Measurements from ENCODE around the gene NT5E.
A peak's percentile ranks its signal among the peaks of the same experiment; 100 is the strongest.

The NT5E gene

DNA sequence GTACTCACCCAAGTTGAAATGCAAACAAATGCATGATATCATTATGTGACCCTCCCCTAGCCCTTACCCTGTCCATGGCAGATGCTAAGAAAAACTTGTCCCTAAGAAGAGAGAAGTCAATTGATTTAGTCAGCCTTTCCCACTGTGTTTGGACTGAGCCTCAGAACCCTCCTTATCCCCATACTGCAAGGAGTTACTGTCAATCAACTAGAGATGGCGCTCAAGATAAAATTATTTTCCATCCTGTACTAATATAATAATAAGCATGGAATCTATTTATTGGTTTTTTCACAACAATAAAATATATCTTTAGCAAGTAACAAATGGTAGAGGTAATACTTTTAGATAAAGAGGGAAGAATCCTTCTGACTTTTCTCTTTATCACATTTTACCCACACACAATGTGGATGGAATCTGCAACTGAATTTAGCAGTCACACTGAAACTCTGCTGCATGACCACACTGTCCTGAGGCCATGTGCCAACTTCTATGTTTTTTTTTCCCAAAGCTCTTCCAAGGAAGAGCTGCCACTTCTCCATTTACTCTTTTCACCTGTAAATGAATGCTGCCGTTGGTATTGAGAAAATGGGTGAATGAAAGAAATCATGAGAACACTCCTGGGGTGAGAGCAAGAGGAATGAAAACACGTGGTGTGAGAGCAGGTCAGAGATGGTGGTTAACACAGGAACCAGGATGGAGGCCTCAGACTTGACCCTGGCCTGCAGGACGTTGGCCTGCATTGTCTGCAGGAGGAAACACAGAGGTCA, 10.5 kb downstream of the NT5E start:
- DNase-seq (ENCODE audit: low read depth) = no peak

DNA sequence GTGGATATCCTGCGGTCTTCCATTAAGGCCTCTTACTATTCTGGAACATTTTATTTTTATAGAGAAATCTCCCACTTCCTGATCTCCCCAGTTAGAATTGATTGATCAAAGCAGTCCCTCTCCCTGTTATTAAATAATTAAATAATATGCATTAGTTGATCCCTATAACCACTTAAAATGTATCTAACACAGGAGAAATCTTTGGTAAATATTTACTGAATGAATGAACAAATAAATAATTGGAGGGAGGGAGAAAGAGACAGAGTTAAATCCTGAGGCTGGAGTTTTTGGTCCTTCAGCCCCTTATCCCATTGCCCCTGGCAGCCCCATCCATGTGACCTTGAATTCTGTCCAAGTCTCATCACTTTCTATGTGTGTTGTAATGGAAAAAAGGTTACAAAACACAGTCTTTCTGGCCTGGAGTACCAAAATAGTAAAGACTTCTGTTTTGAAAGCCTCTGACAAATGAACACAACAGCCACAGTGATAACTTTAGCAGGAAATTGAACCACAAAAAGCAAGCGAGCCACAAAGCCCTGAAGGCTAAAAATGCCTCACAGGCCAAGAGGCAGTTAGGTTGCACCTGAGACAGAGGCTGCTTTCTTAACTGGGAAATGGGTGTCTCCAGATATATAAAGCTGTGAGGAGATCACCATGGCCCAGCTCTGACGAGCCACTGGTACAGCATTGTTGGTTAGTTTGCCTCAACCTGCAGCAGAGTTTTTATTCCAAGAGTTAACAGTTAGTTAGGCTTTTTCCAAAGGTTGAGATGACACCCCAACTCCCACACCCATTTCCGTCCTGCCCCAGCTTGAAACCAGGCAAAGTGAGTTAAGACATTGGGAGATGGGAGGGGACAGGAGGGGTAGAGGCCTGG, 11.3 kb downstream of the NT5E start:
- no peak for DNase-seq (ENCODE audit: low read depth)

DNA sequence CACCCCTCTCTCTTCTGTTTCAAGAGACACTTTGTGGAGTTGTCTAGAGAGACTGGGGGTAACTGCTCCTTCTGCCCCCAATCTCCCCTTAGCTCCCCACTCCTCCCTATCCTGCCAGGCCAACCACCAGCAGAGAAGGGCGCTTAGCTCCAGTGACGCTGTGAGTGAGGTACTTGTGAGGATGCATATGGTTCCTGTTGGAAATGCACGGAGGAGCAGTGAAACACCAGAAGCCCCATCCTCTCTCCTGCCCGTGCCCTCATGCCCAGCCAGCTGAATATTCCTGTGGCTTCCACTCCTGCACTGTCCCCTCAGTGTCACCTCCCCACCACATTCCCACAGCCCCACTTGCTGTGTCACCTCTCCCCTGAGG, 11.9 kb downstream of the NT5E start:
- DNase-seq (ENCODE audit: low read depth) = no peak

DNA sequence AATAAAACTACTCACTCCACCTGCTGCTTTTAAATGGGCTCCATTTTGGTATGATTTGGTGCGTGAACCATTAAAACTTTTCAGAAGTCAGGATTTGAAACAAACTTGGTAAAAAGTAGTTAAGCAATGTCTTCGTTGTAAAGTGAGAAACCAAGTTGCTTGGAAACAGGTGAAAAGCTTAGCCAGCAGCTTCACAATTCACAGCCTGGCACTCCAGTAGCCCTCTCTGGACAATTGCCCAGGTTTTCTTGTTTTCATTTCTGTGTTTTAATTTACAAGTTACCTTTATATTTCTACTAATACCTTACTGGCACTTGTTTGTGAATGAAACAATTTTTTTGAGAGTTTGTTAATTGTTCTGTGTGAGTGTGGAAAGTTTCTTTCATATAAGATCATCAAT, 12.8 kb downstream of the NT5E start:
- no peak for DNase-seq (ENCODE audit: low read depth)

DNA sequence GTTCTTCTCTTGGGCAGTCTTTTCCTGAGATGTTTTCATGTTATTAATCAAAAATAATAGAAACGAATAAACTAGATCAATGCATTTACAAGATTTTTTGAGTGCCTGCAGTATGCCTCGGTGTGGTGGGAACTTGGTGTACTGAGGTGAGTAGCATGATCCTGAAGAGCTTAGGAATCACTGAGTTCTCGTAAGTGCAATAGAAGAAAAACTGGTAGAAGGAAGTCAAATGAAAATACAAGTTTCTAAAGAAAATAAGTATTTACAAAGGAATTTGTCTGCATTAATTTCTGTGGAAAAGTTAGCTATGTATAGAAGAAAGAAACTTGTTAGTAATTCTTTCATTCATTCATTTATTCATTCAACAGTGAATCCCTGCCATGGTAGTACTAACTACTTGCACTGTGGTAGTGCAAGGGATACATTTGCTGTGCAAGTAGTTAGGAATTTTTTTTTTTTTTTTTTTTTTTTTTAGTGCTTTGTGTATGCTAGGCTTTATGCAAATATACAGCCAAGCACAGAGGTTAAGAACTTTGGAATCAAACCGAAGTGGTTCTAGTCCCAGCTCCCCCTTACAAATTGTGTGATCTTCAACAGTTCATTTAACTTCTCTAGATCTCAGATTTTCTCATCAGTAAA, 13.9 kb downstream of the NT5E start:
- no peak for DNase-seq (ENCODE audit: low read depth)

DNA sequence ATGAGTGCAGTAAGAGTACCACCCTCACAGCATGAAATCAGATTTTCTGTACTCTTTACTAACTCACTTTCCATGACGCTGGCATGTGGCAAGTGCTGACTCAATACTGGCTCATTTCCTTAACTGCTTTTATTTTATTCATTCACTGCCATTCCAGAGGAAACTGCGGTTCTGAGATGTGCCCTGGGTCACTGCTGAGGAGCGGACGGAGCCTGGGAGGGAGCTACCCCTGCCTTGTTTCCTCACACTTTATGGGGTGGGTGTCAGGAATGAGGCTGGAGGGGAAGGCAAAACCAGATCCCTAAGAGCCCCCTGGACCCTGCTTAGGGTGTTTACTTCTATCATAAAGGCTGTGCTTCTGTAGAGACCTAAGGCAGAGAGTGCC, 14.4 kb downstream of the NT5E start:
- DNase-seq (ENCODE audit: low read depth) = peak; percentile 34

DNA sequence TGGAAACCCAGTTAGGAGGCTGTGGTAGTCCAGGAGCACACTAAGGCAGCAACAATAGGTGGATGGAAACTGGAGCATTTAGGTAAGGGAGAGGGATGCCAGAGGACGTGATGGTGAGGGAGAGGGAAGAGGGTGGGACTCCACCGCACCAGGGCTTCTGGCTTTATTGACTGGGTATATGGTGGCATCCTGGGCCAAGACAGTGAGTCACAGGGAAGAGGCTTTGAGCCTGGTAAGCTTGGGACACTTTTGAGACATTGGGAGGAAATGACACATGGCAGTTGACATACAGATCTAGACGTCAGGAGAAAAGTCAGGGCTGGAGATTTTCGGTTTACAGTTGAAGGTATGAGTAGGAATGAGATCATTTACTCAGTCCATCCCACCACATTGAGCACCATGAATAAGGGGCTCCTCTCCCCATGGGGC, 14.9 kb downstream of the NT5E start:
- DNase-seq (ENCODE audit: low read depth) = peak; percentile 32

DNA sequence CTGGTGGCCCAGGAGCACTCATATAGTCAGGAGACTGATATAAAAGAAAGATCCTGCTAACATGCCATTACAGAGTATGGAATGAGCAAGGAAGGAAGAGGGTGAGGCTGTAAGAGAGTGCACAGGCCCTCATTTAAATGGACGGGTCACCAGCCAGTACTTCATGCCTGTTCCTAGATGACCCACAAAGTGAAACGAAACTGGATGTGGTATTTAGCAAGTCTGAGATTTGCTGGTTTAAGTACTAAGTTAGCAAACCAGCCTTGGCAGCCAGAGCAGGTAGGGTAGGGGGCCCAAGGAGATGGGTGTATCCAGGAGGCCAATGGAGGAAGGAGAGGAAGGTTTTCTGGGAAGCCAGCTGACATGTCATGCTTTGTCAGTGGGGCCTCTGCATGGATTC, 15.9 kb downstream of the NT5E start:
- DNase-seq (ENCODE audit: low read depth) = no peak

DNA sequence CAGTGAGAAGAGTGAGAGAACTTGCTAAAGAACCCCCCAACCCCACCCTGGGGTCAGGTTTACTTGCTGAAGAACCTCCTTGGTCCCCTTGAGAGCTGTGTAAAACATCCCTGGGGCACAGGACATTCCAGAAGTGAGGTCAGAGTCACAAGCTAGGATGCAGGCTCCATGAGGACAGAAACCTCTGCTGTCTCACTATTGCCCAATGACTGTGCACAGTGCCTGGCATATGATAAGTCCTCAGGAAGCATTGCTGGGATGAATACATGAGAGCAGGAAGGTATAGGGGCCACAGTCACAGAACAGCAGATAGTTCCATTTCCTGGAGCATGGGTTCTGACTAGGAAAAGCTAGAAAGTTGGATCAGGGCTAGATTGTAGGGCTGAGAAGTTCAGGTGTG, 18.4 kb downstream of the NT5E start:
- DNase-seq (ENCODE audit: low read depth) = no peak

DNA sequence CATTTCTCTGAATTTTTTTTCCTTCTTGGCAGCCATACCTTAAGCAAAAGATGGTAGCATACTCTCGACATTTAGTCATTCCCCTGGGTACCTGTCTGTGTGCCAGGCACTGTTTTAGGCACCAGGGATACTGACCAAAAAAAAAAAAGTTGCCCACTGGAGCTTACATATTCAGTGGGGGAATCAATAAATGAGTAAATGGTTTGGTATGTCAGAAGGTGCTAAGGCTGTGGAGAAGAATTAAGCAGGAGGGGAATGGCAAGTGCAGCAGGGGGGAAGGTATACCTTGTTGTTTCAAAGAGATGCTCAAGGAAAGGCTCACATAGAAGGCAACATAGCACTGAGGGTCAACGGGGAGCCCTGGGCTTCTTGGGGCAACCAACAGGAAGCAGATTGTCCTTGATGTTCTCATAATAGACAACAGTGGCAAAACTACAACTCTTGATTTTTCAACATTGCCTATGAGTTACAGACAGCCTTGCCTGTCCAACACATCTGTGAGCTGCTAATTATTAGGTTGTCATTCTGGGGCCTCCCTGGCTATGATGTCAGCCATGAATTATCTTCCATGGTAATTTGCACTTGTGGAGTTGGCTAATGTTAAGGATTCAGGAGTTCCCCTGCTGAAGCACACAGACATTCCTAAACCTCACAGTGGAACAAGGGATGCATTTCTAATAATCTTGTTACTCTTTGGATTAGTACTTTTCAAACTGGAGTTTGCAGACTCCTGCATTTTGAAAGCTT, 19.6 kb downstream of the NT5E start:
- no peak for DNase-seq (ENCODE audit: low read depth)

DNA sequence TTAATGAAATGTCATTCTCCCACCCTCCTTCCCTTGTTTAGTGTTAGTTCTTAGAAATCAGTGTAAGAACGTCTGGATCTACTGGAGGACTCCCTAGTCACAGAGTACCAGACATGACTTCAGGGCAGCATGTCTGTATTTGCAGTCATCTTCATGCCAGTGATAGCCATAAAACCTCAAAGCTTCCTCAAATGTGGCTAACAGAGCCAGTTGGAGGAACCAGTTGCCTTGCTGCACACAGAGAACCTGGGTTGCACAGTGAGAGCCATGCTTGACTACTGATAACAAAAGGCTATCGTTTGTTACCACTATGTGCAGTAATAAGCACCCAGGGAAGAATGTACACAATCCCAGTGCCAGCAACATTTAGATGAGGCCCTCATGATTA, 20.1 kb downstream of the NT5E start:
- no peak for DNase-seq (ENCODE audit: low read depth)

DNA sequence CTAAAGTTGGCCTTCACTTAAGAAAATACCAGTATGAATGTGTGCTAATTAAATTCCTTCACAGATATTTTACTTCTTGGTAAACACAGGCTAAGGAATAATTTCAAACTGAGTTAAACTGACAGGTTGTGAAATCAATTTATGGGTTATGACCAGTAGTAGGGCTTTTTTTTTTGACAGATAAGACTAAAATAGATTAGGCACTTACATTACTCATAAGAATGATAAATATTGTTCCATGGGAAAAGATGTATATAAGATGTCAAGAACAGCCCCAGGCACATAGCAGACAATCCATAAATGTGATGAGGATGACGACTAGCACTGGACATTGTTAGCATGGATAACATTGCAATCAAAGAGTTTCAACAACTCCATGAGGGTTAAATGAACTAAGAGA, 22.9 kb downstream of the NT5E start:
- DNase-seq (ENCODE audit: low read depth) = no peak

DNA sequence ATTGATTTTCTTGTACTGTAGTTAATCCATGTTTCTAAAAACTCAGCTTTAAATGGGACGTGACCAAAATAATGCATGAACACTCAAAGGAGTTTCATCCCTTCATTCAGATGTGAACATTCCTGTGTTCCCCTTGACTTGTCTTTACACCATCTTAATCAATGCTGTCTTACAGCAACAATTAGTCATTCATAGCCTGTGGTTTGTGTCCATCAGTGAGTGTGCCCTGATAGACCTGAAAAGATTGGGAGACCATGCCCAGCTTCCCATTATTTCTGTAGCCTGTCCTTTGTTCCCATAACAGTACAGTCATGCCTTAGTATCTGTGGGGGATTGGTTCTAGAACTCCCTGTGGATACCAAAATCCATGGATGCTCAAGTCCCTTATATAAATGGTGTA, 23.9 kb downstream of the NT5E start:
- DNase-seq (ENCODE audit: low read depth) = no peak

DNA sequence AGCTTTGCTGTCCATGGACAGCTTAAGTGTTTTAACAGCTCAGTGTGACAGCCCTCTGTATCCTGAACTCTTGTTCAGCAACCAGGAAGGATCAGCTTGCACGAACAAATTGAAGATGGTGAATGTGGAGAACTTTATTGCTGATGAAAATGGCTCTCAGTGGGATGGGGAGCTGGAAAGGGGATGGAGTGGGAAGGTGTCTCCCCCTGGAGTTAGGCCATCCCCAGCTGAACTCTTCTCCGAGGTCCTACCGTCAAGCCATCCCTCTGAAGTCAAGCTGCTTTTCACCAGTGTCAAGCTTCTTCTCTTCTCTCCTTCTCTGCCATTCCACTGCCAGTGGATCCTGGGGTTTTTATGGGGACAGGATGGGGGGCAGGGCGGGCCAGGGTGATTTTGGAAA, 26.6 kb downstream of the NT5E start:
- no peak for DNase-seq (ENCODE audit: low read depth)

DNA sequence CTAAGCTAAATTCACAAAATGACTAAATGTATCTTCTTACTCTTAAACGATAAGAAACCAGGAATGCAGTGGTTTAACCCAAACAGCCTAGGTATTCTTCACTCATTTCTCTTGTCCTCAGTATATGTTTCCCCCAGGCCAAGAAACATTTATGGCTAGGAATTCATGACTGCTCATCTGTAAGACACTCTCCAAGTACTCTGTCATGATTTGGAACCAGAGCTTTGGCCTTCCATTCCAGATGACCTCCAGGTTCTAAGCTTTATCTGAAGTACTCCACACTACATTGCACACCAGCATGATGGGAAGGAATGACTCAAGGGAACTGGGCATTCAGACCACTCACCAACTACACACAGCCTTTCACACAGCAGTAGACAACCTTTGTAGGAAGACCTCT, 29.3 kb downstream of the NT5E start:
- DNase-seq (ENCODE audit: low read depth) = no peak

DNA sequence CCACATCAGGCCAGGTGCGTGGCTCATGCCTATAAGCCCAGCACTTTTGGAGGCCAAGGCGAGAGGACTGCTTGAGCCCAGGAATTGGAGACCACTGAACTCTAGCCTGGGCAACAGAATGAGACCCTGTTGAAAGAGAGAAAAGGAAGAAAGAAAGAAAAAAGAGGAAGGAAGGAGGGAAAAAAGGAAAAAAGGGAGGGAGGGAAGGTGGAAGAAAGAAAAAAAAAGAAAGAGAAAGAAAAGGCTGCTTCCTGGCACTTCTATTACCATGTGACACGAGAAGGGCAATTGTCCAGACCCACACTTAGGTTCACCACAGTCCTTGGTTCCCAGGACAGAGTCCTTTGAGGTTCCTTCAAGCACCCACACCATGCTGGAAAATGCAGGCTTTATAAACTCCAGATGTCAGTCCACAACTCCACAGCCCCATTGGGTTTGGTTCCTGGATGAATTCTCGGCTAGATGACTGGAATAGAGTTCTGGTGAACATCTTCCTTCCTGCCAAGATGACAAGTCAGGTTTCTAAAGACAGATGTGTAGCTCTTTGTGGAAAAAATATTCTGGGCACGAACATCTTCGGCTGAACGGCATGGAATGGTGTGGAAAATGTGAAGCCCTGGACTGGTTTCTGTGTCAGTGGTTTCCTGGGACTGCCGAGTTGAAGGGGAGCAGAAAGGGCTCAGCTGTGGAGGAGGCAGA, 32.5 kb downstream of the NT5E start:
- DNase-seq (ENCODE audit: low read depth) = no peak

DNA sequence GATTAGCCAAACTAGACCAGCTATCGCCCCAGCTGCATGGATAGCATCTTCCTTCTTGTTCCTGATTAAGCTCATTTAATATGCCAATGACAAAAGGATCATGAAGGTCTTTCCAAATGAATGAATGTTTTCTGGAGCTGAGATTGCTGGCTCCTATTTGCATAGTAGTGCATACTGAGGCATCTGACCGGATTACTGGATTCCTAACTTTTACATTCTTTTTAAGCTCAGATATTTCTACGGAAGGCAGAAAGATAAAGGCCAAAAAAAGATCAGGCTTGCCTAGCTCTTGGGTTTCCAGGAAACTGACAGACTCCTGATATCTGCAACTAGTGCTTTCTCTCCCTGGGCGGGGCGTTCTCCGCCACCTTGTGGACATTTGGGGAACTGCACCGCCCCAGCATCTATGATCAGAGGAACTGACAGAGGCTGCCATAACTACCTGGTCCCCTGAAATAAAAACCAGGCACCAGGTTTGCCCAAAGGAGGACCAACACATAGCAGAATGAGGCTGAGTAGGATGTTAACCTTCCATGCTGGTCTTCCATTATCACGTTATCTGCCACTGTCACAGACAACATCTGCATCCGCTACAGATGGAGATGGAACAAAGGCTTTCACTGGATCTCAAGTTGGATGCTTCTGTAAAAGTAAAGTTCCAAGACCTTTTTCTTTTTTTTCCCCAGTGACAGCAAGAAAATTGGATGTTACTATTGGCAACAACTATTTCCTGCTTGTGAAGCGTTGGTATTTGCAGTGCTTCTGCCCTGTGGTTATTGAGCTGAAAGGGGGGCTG, 33.2 kb downstream of the NT5E start:
- peak; percentile 72 for DNase-seq (ENCODE audit: low read depth)

DNA sequence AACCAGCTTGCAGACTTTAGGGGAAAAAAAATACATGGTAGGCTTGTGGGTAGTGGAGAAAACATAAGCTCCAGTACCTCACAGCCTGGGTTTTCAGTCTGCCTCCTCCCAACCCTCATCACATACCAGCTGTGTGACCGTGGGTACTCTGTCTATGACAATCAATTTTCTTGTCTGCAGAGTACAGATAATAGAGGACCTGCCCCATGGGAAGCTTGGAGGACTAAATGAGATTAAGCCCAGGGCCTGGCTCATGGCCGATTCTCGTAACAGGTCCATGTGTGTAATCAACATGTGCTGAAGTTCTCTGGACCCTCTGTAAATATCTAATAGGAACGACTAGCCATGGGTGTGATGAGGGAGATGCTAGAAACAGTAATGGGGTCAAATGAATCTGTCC, 34.0 kb downstream of the NT5E start:
- no peak for DNase-seq (ENCODE audit: low read depth)

DNA sequence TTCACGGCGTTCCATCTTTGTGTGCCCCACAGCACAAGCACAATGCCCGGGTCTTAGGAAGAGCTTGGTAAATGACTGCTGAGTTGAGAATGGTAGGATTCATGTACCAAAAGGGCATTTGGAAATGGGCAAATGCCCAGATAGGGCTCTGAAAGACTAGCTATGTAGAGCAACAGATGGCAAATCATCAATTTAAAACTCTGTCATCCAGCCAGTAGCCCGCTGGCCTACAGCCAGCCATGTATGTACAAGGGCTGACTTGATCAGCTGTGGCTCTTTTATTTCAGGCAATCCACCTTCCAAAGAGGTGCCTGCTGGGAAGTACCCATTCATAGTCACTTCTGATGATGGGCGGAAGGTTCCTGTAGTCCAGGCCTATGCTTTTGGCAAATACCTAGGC, 35.1 kb downstream of the NT5E start:
- no peak for DNase-seq (ENCODE audit: low read depth)

DNA sequence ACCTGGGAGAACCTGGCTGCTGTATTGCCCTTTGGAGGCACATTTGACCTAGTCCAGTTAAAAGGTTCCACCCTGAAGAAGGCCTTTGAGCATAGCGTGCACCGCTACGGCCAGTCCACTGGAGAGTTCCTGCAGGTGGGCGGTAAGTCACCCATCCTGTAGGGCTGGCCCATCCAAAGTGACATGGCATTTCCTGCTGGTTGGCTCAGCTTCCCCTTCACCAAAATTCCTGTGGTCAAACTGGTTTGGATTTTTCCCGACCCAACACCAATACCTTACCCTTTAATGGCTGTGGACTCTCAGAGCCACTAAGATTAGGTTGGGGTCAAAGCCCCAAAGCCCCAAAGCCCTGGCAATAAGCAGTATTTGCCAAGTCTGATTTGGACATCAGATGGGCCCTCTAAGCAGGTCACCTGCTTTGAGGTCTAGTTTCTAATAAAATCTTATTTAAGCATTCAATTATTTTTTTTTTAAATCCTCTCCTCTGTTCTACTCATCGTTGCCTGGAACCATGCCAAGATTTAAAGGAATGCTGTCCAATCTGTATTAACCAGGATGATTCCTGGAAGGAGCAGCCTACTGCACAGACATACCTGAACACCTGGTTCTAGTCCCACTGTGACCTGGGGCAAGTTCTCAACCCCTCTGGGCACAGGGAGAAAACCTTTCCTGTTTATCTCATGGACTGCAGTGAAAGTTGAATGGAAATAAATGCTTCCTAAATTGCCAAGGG, 40.8 kb downstream of the NT5E start:
- DNase-seq (ENCODE audit: low read depth) = no peak

Data from activated T-cell treated with anti-CD3 and anti-CD28 coated beads for 24 hours (primary cell).